Activated T-cell treated with anti-CD3 and anti-CD28 coated beads for 24 hours (primary cell): Measurements from ENCODE around the gene KCNAB2.

ENCODE experiments used
- DNase-seq: peaks from one replicate; pipeline ENCODE4 v3.0.0-alpha.2; 2020; ENCODE audit warnings: low read depth

Gene KCNAB2

GRCh38 chr1:6150006-6150938, 104.6 kb downstream of the KCNAB2 start:
- DNase-seq = no peak
